ENCODE results near the gene LRRIQ4.
A peak's percentile ranks its signal among the peaks of the same experiment; 100 is the strongest.

Gene LRRIQ4

GRCh38 chr3:169771497-169772304 is 41.0 kb upstream of the LRRIQ4 start (continued):
- TF ChIP-seq ZBTB10 (tag by site-specific recombination; IDR thresholded peaks at IDR 0.05) (no peak), ZNF398 (tag by site-specific recombination; IDR thresholded peaks at IDR 0.05) (no peak), ZNF155 (tag by site-specific recombination; IDR thresholded peaks at IDR 0.05) (no peak), ZNF548 (tag by site-specific recombination; IDR thresholded peaks at IDR 0.05) (no peak), ZNF433 (tag by site-specific recombination; IDR thresholded peaks at IDR 0.05; ENCODE audit: low read depth) (no peak), ZNF585B (tag by site-specific recombination; IDR thresholded peaks at IDR 0.05) (no peak), ZNF23 (tag by site-specific recombination; IDR thresholded peaks at IDR 0.05; ENCODE audit: borderline replicate concordance) (no peak), IKZF3 (tag by site-specific recombination; IDR thresholded peaks at IDR 0.05) (0 out of 2 replicates have a peak, but pooled peaks have one; percentile 29), ZNF544 (tag by site-specific recombination; IDR thresholded peaks at IDR 0.05) (no peak), ZNF555 (tag by site-specific recombination; conservative IDR thresholded peaks at IDR 0.05) (no peak), ZNF140 (tag by site-specific recombination; IDR thresholded peaks at IDR 0.05) (no peak), ZNF664 (tag by site-specific recombination; IDR thresholded peaks at IDR 0.05) (0 out of 2 replicates have a peak, but pooled peaks have one; percentile 12), ZNF629 (tag by site-specific recombination; IDR thresholded peaks at IDR 0.05) (no peak; the same call in 1 of the 2 replicates), ZNF747 (tag by site-specific recombination; IDR thresholded peaks at IDR 0.05) (no peak), GLI4 (tag by site-specific recombination; IDR thresholded peaks at IDR 0.05) (0 out of 2 replicates have a peak, but pooled peaks have one; percentile 52), ZEB2 (tag by site-specific recombination; IDR thresholded peaks at IDR 0.05) (peak; percentile 90), TSHZ1 (tag by site-specific recombination; IDR thresholded peaks at IDR 0.05; ENCODE audit: borderline replicate concordance) (no peak), ZBTB17 (tag by site-specific recombination; IDR thresholded peaks at IDR 0.05) (peak; percentile 69), ZFP41 (tag by site-specific recombination; IDR thresholded peaks at IDR 0.05; ENCODE audit: borderline replicate concordance) (no peak), RBAK (tag by site-specific recombination; IDR thresholded peaks at IDR 0.05) (no peak), FEZF1 (tag by site-specific recombination; IDR thresholded peaks at IDR 0.05) (peak; percentile 44; the same call in 1 of the 2 replicates), ZBTB21 (tag by site-specific recombination; IDR thresholded peaks at IDR 0.05) (0 out of 2 replicates have a peak, but pooled peaks have one; percentile 50), ZNF214 (tag by site-specific recombination; IDR thresholded peaks at IDR 0.05; ENCODE audit: borderline replicate concordance) (no peak)
- TF ChIP-seq, protein P1, sequence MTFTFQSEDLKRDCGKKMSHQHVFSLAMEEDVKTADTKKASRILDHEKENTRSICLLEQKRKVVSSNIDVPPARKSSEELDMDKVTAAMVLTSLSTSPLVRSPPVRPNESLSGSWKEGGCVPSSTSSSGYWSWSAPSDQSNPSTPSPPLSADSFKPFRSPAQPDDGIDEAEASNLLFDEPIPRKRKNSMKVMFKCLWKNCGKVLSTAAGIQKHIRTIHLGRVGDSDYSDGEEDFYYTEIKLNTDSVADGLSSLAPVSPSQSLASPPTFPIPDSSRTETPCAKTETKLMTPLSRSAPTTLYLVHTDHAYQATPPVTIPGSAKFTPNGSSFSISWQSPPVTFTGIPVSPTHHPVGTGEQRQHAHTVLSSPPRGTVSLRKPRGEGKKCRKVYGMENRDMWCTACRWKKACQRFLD (tag by site-specific recombination; IDR thresholded peaks at IDR 0.05) = no peak
- TF ChIP-seq, protein P2, sequence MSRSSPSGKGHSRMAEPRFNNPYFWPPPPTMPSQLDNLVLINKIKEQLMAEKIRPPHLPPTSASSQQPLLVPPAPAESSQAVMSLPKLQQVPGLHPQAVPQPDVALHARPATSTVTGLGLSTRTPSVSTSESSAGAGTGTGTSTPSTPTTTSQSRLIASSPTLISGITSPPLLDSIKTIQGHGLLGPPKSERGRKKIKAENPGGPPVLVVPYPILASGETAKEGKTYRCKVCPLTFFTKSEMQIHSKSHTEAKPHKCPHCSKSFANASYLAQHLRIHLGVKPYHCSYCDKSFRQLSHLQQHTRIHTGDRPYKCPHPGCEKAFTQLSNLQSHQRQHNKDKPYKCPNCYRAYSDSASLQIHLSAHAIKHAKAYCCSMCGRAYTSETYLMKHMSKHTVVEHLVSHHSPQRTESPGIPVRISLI (tag by site-specific recombination; IDR thresholded peaks at IDR 0.05) = peak; percentile 97
- TF ChIP-seq, protein P3, sequence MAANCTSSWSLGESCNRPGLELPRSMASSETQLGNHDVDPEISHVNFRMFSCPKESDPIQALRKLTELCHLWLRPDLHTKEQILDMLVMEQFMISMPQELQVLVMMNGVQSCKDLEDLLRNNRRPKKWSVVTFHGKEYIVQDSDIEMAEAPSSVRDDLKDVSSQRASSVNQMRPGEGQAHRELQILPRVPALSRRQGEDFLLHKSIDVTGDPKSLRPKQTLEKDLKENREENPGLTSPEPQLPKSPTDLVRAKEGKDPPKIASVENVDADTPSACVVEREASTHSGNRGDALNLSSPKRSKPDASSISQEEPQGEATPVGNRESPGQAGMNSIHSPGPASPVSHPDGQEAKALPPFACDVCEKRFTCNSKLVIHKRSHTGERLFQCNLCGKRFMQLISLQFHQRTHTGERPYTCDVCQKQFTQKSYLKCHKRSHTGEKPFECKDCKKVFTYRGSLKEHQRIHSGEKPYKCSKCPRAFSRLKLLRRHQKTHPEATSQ (tag by site-specific recombination; IDR thresholded peaks at IDR 0.05) = no peak

Measured in HEK293 (cell line).